HepG2 (cell line): ENCODE data around the gene ADGRB3. TPM values are rescaled to one million over a fixed set of nuclear protein-coding genes. Genes with fewer than 3 reads are reported as not detected.

Experiments used
- AKNA ChIP-seq: sonication (generic); formaldehyde crosslinking; IDR thresholded peaks from 2 replicates; pipeline ENCODE4 v1.4.0; 2020; ENCODE audit warnings: missing genetic modification reagents, borderline replicate concordance
- CEBPG ChIP-seq: IDR thresholded peaks from 2 replicates; pipeline ENCODE4 v1.6.1; 2016
- DR1 ChIP-seq: sonication (generic); formaldehyde crosslinking; IDR thresholded peaks from 2 replicates; pipeline ENCODE4 v1.8.0; 2021; ENCODE audit warnings: mild to moderate bottlenecking, missing genetic modification reagents, inconsistent platforms
- HBP1 ChIP-seq: IDR thresholded peaks from 2 replicates; pipeline ENCODE4 v1.6.1; 2016; ENCODE audit warnings: low read depth, control low read depth
- HDAC2 ChIP-seq: sonication (generic); formaldehyde crosslinking; IDR thresholded peaks from 2 replicates; pipeline ENCODE4 v1.4.0; 2020; ENCODE audit warnings: missing genetic modification reagents
- MTF1 ChIP-seq: sonication (generic); formaldehyde crosslinking; IDR thresholded peaks from 2 replicates; pipeline ENCODE4 v1.5.0; 2020; ENCODE audit warnings: missing genetic modification reagents
- NFKBIZ ChIP-seq: IDR thresholded peaks from 2 replicates; pipeline ENCODE4 v1.6.1; 2018; ENCODE audit warnings: missing genetic modification reagents, missing compliant biosample characterization
- PRDM10 ChIP-seq: sonication (generic); formaldehyde crosslinking; IDR thresholded peaks from 2 replicates; pipeline ENCODE4 v1.4.0; 2020; ENCODE audit warnings: low read depth, missing genetic modification reagents
- RFXANK ChIP-seq: IDR thresholded peaks from 2 replicates; pipeline ENCODE4 v1.6.1; 2016
- SOX6 ChIP-seq, 2 experiments: fragments of 450-650 bp in 1 of 2; sonication (generic) in 1 of 2; formaldehyde crosslinking in 1 of 2; IDR thresholded peaks; 2 replicates each; pipeline versions ENCODE4 v1.4.0 to v1.6.1; 2017 to 2020; ENCODE audit warnings: antibody characterized with exemption in 1 of 2, mild to moderate bottlenecking in 1 of 2, missing genetic modification reagents in 1 of 2
- SRSF4 ChIP-seq: fragments of 200-400 bp; formaldehyde crosslinking; IDR thresholded peaks from one replicate; pipeline ENCODE4 v1.6.1; 2018; ENCODE audit warnings: mild to moderate bottlenecking, low read depth, low read length, moderate library complexity; ENCODE audit not compliant: poor library complexity, severe bottlenecking
- SRY ChIP-seq: sonication (generic); formaldehyde crosslinking; IDR thresholded peaks from 2 replicates; pipeline ENCODE4 v1.8.0; 2022; ENCODE audit warnings: mild to moderate bottlenecking, missing genetic modification reagents
- TSC22D2 ChIP-seq: sonication (generic); formaldehyde crosslinking; IDR thresholded peaks from 2 replicates; pipeline ENCODE4 v1.5.1; 2020; ENCODE audit warnings: missing genetic modification reagents, mild to moderate bottlenecking, borderline replicate concordance
- ZBTB43 ChIP-seq: sonication (generic); formaldehyde crosslinking; conservative IDR thresholded peaks from 2 replicates; pipeline ENCODE4 v1.4.0; 2020; ENCODE audit warnings: missing genetic modification reagents
- ZFYVE20 ChIP-seq: sonication (generic); formaldehyde crosslinking; IDR thresholded peaks from 2 replicates; pipeline ENCODE4 v1.8.0; 2023; ENCODE audit warnings: low read depth, mild to moderate bottlenecking, moderate library complexity, missing genetic modification reagents, borderline replicate concordance
- ZNF496 ChIP-seq: sonication (generic); formaldehyde crosslinking; IDR thresholded peaks from 2 replicates; pipeline ENCODE4 v1.8.1; 2023; ENCODE audit warnings: mild to moderate bottlenecking, moderate library complexity, missing genetic modification reagents; ENCODE audit not compliant: insufficient replicate concordance
- ZNF501 ChIP-seq: sonication (generic); formaldehyde crosslinking; IDR thresholded peaks from 2 replicates; pipeline ENCODE4 v1.5.1; 2020; ENCODE audit warnings: mild to moderate bottlenecking, moderate library complexity, missing genetic modification reagents
- polyA plus RNA-seq, 8 experiments: library from polyadenylated mRNA; depleted of rRNA in 3 of 8; stranded (reverse) in 7 of 8; unstranded in 1 of 8; fragments of >200 nt; fragmentation: Illumina TruSeq in 4 of 8; extraction: Trizol in 4 of 8; gene quantifications; 2 replicates each; pipeline versions ENCODE4 v1.2.1 to v1.2.3, GENCODE V29; 2011 to 2016; ENCODE audit warnings: low read depth in 4 of 8, missing spikeins in 1 of 8, mixed read lengths in 1 of 8; ENCODE audit not compliant: insufficient read depth in 1 of 8
- total RNA-seq, 5 experiments: library from RNA; depleted of rRNA; stranded (reverse); fragments of >200 nt; fragmentation: Illumina TruSeq; extraction: Trizol; gene quantifications; 2 replicates each; pipeline ENCODE4 v1.2.3, GENCODE V29; 2016; ENCODE audit warnings: low read depth in 1 of 5

Gene ADGRB3
- total and polyA plus RNA-seq, 2 of the 13 experiments (the other 11 are each of a cell fraction or from before 2014, with no cell fraction given) = not detected

GRCh38 chr6:69232911-69233448 lies 597.9 kb downstream of the ADGRB3 start (continued):
- TF ChIP-seq DR1 (CRISPR knock-in tag) = 0 out of 2 replicates have a peak, but pooled peaks have one; percentile 48
- peak; percentile 96 for TF ChIP-seq ZBTB43 (CRISPR knock-in tag)
- peak; percentile 91 for TF ChIP-seq HDAC2 (CRISPR knock-in tag)
- no peak for TF ChIP-seq SOX6 (IDR thresholded peaks at IDR 0.05)
- no peak; the same call in 1 of the 2 replicates for TF ChIP-seq SOX6 (CRISPR knock-in tag; IDR thresholded peaks at IDR 0.05)
- peak; percentile 96 for TF ChIP-seq MTF1 (CRISPR knock-in tag)
- peak; percentile 78; the same call in 1 of the 2 replicates for TF ChIP-seq PRDM10 (CRISPR knock-in tag)
- peak; percentile 100 for TF ChIP-seq TSC22D2
- peak; percentile 98 for TF ChIP-seq ZFYVE20 (CRISPR knock-in tag)
- peak; percentile 97 for TF ChIP-seq HBP1
- no peak for TF ChIP-seq ZNF496 (CRISPR knock-in tag)
- TF ChIP-seq AKNA (CRISPR knock-in tag) = peak; percentile 97
- TF ChIP-seq CEBPG = peak; percentile 37; the same call in 1 of the 2 replicates
- TF ChIP-seq RFXANK (CRISPR knock-in tag) = peak; percentile 94; the same call in 1 of the 2 replicates
- peak; percentile 61; the same call in 1 of the 2 replicates for TF ChIP-seq ZNF501
- no peak for TF ChIP-seq SRSF4
- TF ChIP-seq SRY (CRISPR knock-in tag) = peak; percentile 98
- TF ChIP-seq NFKBIZ (CRISPR knock-in tag) = peak; percentile 98
